Erythroblast (primary cell): ENCODE data around the gene OAS2.

ENCODE experiments used
- GATA1 ChIP-seq: IDR thresholded peaks from 2 replicates; pipeline ENCODE4 v1.6.1; 2011; ENCODE audit warnings: low read depth, mild to moderate bottlenecking, control low read depth, low read length, moderate library complexity
- POLR2A ChIP-seq: IDR thresholded peaks from 2 replicates; pipeline ENCODE4 v1.6.1; 2011; ENCODE audit warnings: mild to moderate bottlenecking, low read length

DNA sequence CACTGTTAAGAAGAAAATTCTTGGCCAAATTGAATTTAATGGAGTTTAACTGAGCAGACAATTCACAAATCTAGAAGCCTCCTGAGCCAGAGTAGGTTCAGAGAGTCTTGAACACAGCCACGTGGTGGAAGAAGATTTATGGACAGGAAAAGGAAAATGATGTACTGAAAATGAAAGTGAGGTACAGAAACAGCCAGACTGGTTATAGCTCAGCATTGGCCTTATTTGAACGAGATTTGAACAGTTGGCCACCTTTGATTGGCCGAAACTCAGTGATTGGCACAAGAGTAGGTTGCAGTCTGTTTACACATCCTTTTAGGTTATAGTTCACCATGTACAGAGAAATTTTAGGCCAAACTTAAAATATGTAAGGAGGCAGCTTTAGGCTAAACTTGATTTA, 9.9 kb downstream of the OAS2 start:
- no peak for TF ChIP-seq POLR2A
- TF ChIP-seq GATA1, result no peak
